Neutrophil (primary cell): Measurements from ENCODE around the gene CSTPP1.

ENCODE experiments used
- H3K27ac ChIP-seq: fragments of 200-600 bp; sonication (generic); 2 replicates; pipeline ENCODE4 v1.5.1; 2016; ENCODE audit warnings: mild to moderate bottlenecking, moderate library complexity
- H3K27me3 ChIP-seq: fragments of 200-600 bp; sonication (generic); 2 replicates; pipeline ENCODE4 v1.6.0; 2016; ENCODE audit warnings: mild to moderate bottlenecking
- H3K36me3 ChIP-seq: fragments of 200-600 bp; sonication (generic); 2 replicates; pipeline ENCODE4 v1.5.1; 2017
- H3K4me1 ChIP-seq, 2 experiments: fragments of 200-600 bp in 1 of 2; sonication (generic) in 1 of 2; 1 replicate in 1 of 2; 2 replicates in 1 of 2; pipeline versions ENCODE4 v1.5.1 to v1.6.1; 2013 to 2016; ENCODE audit warnings: low read depth in 1 of 2, low read length in 1 of 2, mild to moderate bottlenecking in 1 of 2, moderate library complexity in 1 of 2; ENCODE audit not compliant: control insufficient read depth in 1 of 2, insufficient read depth in 1 of 2
- H3K4me3 ChIP-seq, 2 experiments: fragments of 200-600 bp in 1 of 2; sonication (generic) in 1 of 2; 1 replicate in 1 of 2; 2 replicates in 1 of 2; pipeline ENCODE4 v1.5.1; 2013 to 2016; ENCODE audit warnings: low read depth in 1 of 2, low read length in 1 of 2, mild to moderate bottlenecking in 1 of 2, moderate library complexity in 1 of 2
- H3K9me3 ChIP-seq: fragments of 200-600 bp; sonication (generic); 2 replicates; pipeline ENCODE4 v1.5.1; 2016
- TF ChIP-seq, protein P1 (sequence below): fragments of 200-600 bp; sonication (generic); IDR thresholded peaks from 2 replicates; pipeline ENCODE4 v1.5.1; 2016; ENCODE audit warnings: antibody characterized with exemption

CSTPP1 gene

DNA sequence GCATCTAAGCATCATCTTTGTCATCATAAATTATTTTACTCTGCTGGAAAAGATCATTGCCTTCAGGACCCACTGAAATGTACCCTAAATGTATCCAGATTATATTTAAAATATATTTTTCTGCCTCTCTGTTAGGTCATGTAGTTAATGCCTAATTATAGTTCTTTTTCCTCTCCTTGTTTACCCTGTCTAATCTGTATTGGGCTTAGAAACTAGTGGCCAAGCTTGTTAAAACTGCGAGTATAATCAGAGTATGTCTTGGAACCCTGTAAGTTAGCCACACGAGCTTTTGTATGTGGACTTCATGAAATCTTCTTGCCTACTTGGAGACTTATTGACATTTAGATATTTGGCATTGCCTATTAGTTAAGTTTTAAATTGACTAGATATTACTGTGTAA lies 184.5 kb downstream of the CSTPP1 start:
- Histone ChIP-seq H3K9me3 (no peaks in the 10 kb centered on the region), H3K27me3 (no peaks in the 10 kb centered on the region), H3K27ac (no peak overlapping the region), H3K4me1 (no peaks in the 10 kb centered on the region), H3K4me3 (no peak overlapping the region), H3K36me3 (no peaks in the 10 kb centered on the region)
- TF ChIP-seq, protein P1, sequence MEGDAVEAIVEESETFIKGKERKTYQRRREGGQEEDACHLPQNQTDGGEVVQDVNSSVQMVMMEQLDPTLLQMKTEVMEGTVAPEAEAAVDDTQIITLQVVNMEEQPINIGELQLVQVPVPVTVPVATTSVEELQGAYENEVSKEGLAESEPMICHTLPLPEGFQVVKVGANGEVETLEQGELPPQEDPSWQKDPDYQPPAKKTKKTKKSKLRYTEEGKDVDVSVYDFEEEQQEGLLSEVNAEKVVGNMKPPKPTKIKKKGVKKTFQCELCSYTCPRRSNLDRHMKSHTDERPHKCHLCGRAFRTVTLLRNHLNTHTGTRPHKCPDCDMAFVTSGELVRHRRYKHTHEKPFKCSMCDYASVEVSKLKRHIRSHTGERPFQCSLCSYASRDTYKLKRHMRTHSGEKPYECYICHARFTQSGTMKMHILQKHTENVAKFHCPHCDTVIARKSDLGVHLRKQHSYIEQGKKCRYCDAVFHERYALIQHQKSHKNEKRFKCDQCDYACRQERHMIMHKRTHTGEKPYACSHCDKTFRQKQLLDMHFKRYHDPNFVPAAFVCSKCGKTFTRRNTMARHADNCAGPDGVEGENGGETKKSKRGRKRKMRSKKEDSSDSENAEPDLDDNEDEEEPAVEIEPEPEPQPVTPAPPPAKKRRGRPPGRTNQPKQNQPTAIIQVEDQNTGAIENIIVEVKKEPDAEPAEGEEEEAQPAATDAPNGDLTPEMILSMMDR, result no peak

DNA sequence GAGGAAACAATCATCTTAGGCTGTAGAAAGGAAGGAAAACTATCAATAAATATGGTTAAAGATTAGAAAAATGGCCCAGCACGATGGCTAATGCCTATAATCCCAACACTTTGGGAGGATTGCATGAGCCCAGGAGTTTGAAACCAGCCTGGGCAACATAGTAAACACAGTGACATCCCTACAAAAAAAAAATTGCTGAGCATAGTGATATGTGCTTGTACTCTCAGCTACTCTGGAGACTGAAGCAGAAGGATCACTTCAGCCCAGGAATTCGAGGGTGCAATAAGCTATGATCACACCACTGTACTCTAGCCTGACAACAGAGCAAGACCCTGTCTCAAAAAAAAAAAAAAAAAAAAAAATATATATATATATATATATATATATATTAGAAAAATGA lies 185.2 kb downstream of the CSTPP1 start:
- H3K36me3 ChIP-seq, result no peaks in the 10 kb centered on the region
- H3K27me3 ChIP-seq, result no peaks in the 10 kb centered on the region
- no peaks in the 10 kb centered on the region for H3K9me3 ChIP-seq
- no peaks in the 10 kb centered on the region for H3K4me1 ChIP-seq
- TF ChIP-seq, protein P1, result no peak
- H3K4me3 ChIP-seq, result no peak overlapping the region
- H3K27ac ChIP-seq, result no peak overlapping the region

DNA sequence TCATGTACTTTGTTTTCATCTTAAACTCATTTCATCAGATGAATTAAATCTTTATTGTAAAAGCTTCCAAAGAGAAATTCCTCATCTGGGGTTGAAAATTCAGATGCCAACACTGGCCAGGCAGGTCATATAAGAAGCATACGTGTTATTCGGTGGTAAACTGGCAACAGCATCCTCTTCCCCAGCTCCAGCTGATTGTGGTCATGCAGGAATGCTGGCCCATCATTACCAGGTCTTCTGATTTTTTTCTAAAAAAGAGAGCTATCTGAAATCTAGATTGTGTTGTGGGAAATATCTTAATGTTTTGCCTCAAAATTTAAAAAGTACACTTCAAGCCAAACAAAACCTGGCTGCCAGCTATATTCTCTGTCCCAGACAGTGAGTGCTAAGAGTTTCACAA lies 186.5 kb downstream of the CSTPP1 start:
- Histone ChIP-seq H3K36me3 (no peaks in the 10 kb centered on the region), H3K27ac (no peak overlapping the region), H3K27me3 (no peaks in the 10 kb centered on the region), H3K4me3 (no peak overlapping the region), H3K9me3 (no peaks in the 10 kb centered on the region), H3K4me1 (no peaks in the 10 kb centered on the region)
- TF ChIP-seq, protein P1, result no peak

DNA sequence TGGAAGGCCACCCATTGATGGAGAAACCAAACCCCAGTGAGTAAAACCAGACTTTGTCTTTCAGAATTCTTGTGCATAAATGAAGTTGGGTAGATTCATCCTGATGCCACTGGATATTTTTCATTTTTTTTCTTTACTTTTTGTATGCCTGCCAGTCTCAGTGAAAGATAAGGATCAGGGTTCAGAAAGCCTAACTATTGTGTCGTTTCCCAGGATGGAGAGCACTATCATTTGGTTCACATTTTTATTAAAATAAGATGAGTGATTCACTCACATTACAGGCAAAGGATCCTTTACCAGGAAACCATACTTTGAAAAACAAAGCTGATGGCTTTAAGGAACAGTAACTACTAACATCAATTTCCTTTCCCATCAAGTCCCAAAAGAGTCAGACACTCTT lies 188.1 kb downstream of the CSTPP1 start:
- no peaks in the 10 kb centered on the region for H3K36me3 ChIP-seq
- no peaks in the 10 kb centered on the region for H3K27me3 ChIP-seq
- no peak overlapping the region for H3K27ac ChIP-seq

DNA sequence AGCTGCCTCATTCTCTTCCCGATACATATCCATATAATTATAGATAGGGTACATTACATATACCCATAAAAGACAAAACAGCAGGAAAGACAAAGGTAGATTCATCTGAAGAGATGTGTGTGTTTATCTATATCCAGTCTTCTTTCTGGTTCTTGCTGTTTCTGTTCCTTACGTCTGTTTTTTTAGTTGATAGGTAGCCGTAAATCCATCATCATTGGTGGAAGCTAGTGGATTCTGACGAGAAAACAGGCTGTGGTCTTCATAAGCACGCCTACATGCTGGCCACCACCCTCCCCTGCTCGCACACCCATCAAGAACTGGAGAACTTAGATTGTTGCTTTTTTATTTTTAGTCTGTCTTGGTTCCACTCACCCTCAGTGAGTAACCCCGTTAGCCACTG lies 188.5 kb downstream of the CSTPP1 start:
- H3K4me3 ChIP-seq, result no peak overlapping the region
- H3K27me3 ChIP-seq, result no peaks in the 10 kb centered on the region
- H3K36me3 ChIP-seq, result no peaks in the 10 kb centered on the region
- TF ChIP-seq, protein P1, result no peak
- H3K9me3 ChIP-seq, result no peaks in the 10 kb centered on the region
- no peaks in the 10 kb centered on the region for H3K4me1 ChIP-seq
- no peak overlapping the region for H3K27ac ChIP-seq

More for the DNA sequence above, 188.1 kb downstream of the CSTPP1 start:
- H3K4me1 ChIP-seq, result no peaks in the 10 kb centered on the region
- TF ChIP-seq, protein P1, result no peak
- H3K4me3 ChIP-seq, result no peak overlapping the region
- no peaks in the 10 kb centered on the region for H3K9me3 ChIP-seq

DNA sequence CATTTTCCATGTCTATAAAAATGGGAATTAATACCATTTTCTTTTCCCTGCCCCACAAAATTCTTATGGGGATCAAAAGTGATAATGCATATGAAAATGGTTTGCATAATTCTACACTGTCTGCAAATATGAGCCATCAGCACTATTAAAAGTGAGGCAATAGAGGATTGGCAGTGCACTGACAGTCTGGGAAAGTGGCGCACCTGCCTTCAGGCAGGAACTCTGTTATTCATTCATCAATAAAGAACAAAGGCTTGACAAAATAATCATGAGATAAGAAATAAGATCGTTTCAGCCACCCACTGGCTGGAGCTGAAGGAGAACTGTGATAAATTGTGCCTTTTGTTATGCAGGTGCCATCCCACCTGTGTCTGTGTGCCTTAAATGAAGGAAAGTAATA lies 190.7 kb downstream of the CSTPP1 start:
- Histone ChIP-seq H3K9me3 (no peaks in the 10 kb centered on the region), H3K4me1 (no peaks in the 10 kb centered on the region), H3K36me3 (no peaks in the 10 kb centered on the region), H3K4me3 (no peak overlapping the region), H3K27ac (no peak overlapping the region), H3K27me3 (no peaks in the 10 kb centered on the region)
- TF ChIP-seq, protein P1, result no peak
